Measurements from ENCODE around the gene KLHDC8A.

KLHDC8A gene

DNA sequence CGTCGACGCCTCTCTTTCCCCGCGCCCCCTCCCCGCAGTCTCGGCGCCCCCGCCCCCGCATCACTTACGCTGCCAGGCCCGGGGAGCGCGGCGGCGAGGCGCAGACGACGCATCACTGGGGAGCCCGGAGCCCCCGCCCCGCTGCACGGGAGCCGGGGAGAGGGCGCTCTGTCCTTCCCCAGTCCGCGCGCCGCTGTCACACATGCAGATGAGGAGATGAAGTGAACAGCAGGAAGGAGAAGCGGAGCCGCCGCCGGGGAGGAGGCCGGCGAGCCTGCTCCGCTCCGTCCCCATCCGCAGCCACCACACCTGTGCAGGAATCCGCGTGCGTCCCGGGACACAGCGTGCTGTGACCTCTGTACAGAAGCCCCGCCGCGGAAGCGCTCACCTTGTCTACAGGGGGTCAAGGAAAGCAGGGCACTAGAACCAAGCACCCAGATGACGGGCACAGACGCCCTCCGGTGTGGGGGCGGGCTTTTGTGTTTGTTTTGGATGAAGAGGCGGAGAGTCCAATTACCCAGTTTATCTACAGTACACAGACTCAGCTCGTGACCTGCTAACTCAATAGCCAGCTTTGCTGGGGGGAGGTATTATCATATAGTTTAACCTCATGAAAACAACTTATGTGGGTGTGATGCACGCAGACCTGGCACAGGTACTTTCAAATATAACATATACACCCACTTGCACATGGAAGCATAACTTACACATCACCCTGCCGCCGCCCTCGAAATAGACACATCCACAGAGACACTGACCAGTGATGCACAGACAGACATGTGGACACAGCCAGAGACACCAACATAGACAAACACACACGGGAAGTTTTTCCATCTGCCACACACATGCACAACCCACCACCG is 12.4 kb downstream of the KLHDC8A start:
- DNase-seq (ENCODE audit: low spot score): no peak

DNA sequence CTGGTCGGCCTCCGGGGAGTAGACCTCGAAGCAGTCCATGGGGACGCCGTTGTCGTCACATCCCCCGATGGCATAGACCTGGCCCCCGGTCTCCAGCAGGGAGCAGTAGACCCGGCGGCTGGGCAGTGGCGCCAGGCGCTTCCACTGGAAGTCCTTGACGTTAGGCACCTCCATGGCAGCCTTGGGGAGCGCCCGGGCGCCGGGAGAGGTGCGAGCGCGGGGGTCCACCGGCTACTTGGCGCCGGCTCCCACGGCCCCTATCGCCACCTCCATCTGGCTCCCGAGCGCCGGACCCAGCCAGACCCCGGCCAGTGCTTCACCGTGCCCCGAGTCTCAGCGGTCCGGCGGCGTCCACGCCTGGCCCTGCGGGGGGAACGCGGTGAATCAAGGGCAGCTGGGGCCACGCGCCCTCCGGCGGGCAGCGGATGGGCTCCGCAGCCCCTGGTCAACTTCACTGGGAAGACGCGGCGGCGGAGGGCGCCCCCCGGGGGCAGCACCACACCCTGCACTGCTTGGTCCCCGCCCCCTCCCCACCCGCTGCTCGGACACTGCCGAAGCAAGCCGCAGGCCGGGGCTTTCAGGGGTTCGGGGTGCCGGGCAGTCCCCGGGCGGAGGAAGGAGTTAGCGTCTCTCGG is 13.2 kb downstream of the KLHDC8A start:
- DNase-seq (ENCODE audit: low spot score): no peak

DNA sequence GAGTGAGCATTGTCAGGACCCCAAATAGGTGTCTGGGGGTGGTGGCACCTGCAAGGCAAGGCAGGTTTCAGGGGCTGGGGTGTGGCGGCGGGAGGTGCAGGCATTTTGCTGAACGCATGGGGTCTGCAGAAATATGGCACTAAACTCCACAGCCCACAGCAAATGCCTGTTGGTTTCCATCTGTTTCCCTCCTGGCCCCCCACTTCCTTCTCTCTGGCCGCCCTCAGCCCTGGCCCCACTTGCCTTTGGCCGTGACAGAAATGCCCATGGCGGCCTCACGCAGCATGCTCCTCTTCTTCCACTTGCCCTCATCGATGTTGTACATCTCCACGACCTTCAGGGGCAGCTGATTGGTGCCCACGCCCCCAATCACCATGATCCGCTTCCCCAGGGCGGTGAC is 13.7 kb downstream of the KLHDC8A start:
- no peak for DNase-seq (ENCODE audit: low spot score)

DNA sequence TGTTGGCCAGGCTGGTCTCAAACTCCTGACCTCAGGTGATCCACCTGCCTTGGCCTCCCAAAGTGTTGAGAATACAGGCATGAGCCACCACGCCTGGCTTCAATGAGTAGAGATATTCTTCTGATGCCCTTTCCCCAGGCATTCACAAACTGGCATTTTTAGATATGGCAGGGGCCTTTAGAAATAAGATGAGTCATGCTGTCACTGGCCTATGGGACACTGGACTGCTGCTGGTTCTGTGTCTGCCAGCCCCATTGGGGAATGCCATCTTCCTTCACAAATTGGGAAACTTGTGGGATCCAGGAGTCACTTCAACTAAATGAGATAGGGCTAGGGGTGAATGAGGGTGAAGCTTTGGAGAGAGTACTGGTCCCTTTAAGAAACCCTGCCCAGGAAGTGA is 16.0 kb downstream of the KLHDC8A start:
- no peak for DNase-seq (ENCODE audit: low spot score)

DNA sequence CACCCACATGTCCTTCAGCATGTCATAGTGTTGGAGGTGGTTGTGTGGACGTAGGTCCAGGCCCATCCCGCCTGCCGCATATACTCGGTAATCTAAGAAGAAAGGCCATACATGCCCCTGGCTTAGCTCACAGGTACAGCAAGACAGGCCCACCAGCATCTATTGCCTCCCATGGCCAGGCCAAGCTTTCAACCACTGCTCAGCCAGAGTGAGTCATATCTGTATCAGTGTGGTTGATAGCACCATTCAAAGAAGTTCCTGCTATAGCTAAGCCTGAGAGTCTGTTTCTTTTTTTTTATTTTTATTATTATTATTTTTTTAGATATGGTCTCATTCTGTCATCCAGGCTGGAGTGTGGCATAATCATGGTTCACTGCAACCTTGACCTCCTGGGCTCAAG is 17.0 kb downstream of the KLHDC8A start:
- DNase-seq (ENCODE audit: low spot score): no peak

DNA sequence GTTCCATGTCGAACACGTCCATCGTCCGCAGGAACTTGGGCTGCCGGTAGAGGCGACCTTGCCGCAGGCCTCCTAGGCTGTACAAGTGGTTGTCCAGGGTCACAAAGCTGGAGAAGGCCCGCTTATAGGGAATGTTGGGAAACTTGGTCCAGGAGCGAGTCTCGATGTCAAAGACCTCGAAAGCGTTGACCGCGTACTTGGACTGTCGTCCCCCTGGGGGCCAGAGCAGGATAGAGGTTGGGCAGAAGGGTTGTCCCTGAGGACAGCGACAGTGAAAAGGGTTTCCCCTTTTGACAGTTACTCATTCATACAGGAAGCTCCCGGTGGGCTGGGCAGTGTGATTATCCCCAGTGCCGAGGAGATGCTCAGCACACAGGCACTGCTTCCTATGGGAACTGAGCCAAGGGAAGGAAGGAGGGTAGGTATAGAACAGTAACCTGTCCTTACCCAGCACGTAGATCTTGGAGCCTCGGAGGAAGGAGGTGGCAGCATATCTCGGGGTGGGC is 17.5 kb downstream of the KLHDC8A start:
- no peak for DNase-seq (ENCODE audit: low spot score)

DNA sequence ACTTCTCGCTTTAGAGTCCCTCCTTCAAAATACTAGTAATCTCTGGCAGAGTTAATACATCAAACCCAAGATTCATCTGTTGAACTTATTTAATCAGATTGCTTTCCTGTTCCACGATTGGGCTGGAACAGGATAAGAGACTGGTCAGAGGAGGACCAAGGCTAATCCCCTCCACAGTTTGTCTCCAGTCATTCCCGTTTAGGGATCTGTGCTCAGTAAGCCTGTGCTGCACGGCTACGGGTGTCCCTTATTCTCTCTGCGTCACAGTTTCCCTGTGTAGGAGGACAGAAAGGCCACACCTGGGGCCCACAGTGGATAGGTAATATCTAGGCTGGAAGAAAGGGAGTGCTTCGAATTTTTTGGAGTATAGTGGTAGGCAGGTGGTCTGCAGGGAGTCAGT is 18.7 kb downstream of the KLHDC8A start:
- DNase-seq (ENCODE audit: low spot score): no peak

DNA sequence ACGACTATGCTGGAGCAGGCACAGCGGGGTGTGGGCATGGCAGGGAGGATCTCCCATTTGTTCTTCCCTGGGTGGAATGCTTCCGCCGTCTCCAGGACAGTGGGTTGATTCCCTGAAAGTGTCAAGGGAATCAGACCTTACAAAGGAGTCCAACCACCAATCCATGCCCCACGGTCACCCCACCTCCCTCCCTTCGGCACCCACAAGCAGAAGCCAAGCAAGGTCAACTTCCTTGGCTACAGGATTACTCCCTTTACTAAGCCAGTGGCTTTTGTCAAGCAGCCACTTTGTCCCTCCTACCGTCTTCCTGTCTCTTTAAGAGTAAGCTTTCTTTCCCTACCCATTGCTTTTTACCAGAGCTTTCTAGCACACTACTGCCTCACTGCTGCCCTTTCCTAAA is 19.2 kb downstream of the KLHDC8A start:
- DNase-seq (ENCODE audit: low spot score): no peak

DNA sequence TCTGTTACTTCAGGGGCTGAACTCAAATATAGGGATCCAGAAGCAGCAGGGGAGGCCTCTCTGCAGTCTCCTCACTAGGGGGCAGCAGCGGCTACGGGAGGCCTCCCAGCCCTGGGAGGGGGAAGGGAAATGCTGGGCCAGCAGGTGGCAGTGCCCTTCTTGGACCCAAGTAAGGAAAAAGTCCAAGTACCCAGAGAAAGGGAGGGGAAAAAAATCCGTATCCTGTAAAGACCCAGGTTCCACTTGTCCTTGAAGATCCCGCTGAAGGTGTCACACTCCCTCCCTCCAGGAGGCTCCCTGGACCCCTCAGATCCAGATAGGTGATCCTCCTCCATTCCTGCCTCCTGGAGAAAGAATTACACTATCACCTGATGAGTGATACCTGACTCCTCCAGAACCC is 21.0 kb downstream of the KLHDC8A start:
- peak; percentile 92 for DNase-seq (ENCODE audit: low spot score)

DNA sequence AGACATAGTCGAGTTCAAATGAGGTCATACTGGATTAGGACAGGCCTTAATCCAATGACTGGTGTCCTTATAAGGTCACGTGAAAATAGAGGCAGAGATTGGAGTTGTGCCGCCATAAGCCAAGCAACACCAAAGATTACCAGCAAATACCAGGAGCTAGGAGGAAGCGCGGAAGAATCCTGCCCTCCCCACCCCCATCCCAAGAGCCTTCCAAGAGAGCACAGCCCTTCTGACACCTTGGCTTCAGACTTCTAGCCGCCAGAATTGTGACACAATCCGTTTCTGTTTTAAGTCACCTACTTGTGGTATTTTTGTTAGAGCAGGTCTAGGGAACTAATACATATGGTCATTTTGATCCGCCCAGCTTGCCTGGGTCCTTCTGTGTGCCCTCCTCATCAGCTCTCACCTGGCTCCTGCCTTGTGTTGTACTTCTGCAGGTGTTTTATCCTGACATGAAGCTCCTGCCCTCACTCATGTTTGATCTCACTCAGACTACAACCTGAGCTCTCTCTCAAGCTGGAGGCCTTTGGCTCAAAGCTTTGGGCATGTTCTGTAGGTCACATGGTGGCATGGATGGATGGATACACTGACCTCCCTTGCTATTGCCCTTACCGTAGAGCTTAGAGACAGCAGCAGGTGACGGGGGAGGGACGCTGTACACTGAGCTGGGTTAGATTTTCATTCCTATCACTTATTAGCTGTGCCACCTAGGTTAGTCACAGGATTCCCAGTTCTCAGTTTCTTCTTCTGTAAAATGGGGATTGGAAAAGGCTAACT is 24.5 kb downstream of the KLHDC8A start:
- no peak for DNase-seq (ENCODE audit: low spot score)

DNA sequence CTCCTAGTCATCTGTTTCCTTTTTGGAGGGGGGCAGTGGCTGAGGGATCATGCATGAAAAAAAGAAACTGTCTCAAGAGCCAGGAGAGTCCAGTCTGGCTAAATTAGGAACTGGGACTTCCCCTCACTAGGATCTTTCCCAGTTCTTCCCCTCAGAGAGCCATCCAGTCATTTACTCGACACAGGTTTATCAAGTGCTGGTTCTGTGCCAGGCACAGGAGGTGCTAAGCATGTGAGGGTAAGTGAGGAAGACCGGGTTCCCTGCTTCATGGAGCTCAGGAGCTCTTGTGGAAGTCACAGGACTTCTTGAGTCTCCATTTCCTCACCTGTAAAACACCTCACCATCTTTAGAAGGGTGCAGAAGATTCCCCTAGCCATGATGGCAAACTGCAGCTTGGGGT is 26.6 kb downstream of the KLHDC8A start:
- no peak for DNase-seq (ENCODE audit: low spot score)

DNA sequence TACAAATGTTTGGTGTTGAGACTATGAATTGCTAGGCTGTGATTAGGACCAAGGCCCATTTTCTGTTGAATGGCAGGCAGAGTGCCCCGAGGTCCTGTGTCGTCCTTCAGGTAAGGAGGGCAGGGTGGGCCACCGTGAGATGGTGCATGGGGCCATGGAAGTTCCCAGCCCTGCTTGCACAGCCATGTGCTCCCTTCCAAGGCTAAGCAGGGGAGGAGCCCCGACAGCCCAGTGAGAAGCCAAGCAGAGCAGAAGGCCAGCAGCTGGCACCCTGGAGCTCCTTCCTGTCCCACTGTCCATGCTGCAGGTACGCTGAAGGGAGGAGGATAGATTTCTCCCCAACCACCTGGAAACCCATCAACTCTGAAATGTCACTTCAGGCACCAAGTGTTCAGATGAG is 27.0 kb downstream of the KLHDC8A start:
- no peak for DNase-seq (ENCODE audit: low spot score)

DNA sequence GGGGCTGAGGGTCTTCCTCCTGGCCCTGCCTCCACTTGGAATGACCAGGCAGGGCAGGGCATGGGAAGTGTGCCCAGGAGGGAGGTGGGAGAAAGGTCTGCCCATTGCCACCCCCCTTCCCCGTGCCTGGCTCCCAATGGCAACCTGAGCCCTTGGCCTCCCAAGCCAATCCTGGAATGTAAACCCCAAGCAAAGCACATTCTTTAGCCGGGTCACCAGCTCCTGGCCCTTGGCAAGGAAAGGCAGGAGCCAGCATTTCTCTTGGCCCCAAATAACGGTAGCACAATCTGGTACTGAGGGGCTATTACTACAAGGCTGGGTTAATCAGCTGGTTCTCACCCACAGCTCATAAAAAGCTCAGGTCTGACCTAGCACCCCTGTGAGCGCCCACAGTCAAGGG is 28.2 kb downstream of the KLHDC8A start:
- DNase-seq (ENCODE audit: low spot score): no peak

DNA sequence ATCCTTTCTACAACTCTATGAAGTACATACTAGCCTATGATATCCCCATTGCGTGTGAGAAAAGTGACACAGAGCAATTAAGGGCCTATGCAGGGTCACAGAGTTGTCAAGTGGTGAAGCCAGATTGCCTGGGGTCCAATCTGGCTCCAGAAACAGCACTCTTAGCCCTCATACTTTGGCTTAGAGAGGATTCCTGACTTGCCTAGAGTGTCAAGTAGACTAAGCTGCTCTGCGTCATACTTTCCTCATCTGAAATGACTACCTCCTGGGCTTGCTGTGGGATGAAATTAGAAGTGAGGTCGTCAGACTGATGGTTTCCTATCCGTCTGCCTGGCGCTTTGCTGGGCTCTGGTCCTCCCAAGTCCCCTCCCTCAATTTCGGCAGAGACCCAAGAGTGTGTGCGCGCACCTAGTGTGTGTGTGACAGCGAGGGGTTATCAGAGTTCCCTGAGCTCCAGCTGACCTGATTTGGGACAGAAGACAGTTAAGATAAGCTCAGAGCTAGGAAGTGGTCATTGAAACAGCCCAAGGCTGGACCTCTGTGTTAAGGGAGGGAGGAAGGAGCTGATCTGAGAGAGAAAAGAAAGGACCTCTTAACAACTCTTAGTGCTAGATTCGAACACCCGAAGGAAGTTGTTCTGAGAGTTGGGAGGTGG is 29.8 kb downstream of the KLHDC8A start:
- DNase-seq (ENCODE audit: low spot score): no peak

DNA sequence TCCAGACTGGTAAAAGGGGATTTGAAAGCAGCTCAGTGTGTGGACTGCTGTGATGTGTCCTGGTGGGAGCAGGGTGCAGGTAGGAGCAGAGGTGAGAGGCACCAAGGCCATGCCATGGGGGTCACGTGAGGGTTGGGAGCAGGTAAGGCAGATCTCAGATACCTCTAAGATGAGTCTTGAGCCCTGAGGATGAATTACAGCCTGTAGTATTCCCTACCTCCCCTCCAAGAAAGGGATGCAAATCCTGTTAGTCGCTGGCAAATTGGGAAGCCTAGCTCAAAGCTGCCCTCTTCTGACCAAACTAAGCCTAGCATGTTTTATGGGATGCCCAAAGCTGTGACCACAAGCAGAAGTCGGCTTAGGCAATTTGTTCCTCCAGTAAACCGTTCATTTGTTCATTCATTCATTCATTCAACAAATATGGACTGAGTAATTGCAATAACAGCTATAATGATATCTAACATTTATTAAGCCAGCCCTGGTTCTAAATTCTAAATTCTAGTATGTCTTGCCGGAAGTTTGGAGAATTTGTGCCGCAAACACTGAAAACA is 31.3 kb downstream of the KLHDC8A start:
- peak; percentile 88 for DNase-seq (ENCODE audit: low spot score)

DNA sequence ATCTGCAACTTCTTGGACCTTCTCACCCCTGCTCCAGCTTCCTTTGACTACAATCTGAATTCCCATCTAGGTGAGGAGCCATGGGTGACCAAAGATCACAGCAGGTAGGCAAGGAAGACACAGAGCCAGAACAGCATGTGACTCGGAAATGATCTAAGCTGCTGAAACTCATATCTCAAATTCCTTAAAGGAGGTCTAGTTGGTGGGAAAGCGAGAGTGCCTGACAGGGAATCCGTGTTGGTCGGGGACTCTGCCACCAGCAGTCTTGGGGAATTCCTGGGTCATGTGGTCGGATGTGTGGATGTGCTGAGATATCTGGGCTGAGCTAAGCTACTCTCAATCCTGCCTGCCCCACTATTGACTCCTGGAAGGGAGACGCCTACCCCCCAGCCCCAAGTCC is 31.9 kb downstream of the KLHDC8A start:
- DNase-seq (ENCODE audit: low spot score): no peak

DNA sequence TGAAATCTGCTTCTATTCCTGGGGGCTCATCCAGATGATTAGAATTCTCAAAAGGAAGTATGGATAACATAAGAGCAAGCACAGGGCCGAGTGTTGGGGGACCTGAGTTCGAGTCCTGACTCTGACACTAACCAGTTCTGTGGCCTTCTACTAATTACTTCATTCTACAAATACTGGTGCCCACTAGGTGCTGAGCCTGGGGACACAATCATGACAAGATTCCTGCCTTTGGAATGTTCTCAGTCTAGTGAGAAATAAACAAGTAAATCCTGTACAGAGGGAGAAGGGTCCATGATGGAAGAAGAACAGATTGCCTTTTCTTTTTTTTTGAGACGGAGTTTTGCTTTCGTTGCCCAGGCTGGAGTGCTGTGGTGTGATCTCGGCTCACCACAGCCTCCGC is 32.9 kb downstream of the KLHDC8A start:
- DNase-seq (ENCODE audit: low spot score): no peak

DNA sequence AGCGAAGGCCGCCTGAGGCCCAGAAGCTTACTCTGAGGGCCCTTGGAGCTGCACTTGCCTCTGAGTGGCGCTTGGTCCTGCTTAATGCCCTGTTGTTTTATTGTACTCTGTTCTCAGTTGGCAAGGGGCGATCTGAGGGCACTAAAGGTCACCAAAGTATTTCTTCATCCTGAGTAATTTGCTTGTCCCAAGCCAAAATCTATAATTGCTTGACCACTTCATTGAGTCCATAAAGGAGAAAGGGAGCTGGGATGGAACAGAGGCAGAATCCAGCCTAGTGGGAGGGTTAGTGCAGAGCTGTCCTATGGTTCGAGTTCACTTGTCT is 34.8 kb downstream of the KLHDC8A start:
- DNase-seq (ENCODE audit: low spot score): no peak

DNA sequence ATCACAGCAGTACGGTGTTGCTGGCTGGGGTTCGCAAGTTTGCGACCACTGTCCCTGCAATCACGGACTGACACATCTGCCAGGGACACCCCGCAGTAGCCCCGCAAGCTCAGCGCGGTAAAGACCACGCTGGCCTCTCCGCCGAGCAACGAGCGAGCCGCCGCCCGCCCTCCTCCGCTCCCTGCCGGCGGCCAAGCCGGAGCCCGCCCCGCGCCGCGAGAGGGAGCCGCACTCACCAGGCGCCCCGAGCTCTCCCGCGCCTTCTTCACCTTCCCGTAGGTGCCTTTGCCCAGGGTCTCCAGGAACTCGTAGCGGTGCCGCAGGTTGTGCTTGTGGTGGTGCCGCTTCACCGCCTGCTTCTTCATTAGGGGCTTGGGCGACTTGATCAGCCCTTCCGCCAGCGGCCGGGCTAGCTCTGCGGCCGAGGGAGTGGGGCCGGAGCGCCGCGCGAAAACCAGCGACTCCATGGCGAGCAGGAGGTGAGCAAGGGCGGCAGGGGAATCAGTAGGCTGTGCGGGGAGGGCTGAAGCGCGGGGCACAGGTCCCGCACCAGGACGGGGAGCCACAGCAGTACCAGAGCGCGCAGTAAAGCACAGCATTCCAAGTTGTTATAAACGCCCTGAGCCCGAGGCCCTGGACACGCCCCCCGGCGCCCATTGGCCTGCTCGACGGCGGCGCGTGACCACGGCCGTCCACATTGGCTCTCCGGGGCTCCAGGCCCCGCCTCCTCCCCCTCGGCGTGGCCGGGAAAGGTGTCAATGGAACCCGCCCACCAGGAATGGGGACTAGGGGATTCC is 35.4 kb downstream of the KLHDC8A start, which contains the start of gene NUAK2:
Gene NUAK2, minus strand, starts transcription at position 584 of the 797 bp plus-strand sequence. Its CDS starts 117 bp downstream, at position 467.
- peak; percentile 94 for DNase-seq (ENCODE audit: low spot score)

DNA sequence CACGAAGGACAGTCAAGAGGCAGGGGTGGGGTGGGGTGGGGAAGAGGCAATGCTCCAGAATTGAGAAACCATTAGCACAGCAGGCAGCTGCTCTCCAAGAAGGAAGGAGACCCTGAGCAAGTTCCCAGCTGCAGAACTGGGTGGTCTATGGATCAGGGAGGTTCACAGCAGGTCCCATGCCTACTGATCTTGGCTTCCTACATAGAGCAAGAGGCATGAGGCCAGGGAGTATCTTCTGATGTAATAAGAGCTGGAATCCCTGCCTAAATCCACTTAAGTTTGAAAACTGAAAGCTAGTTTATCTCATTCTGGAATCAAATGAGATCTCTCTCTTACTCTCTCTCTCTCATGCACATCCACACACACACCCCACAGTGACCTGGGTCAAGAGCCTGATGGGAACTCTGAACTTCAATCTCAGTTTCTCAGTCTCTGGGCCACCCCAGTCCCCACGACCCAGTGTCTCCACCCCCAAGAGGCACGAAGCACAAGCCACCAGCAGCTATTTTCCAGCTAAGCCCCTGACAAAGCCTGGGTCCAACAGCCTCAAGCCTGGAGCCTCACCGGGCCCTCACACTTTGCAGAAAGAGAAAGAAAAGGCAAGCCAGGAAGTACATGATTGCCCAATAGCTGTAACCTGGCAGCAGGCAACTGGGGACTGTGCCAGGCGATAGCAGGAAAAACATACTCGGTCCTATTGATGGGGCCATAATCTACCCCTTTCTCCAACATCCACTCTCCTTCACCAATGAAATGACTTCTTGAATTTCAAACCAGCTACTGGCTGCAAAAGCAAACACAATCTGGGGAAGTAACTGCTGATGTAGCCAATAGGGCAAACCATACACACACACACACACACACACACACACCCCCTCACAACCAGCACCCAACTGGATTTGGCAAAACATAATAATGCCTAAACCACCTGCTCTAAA is 37.4 kb downstream of the KLHDC8A start:
- no peak for DNase-seq (ENCODE audit: low spot score)

All from Ammon's horn (tissue), 1 donor.